HFF-Myc (cell line): ENCODE measurements around the gene COPS7A.

Experiments used
- DNase-seq: peaks from one replicate; pipeline ENCODE4 v3.0.0-alpha.2; 2011; ENCODE audit warnings: low read depth; ENCODE audit errors: extremely low read depth
- H3K4me3 ChIP-seq: replicated peaks from 2 replicates; pipeline ENCODE4 v1.5.1; 2011; ENCODE audit warnings: low read depth, mild to moderate bottlenecking, control low read depth, low read length
- TF ChIP-seq, protein P1 (sequence below): IDR thresholded peaks from 2 replicates; pipeline ENCODE4 v1.5.1; 2012; ENCODE audit warnings: mild to moderate bottlenecking, low read depth, low read length, control low read depth; ENCODE audit errors: missing control alignments

The COPS7A gene

DNA sequence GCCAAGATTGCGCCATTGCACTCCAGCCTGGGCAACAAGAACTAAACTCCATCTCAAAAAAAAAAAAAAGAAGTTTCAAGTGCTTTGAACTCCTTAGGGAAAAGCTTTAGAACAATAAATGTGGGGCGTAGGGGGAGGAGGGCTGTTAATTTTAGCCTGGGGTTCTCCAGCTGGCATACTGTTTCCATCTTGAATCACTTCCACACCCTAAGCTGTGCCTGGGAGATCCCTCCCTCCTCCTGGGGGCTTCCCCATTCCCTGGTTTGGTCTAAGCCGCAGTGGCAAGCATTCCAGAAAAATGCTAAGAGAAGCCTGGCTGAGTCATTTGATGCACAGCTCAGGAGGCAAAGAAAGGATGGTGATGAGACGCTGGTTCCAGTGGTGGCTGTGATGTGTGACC lies 32.4 kb upstream of the COPS7A start:
- TF ChIP-seq, protein P1, sequence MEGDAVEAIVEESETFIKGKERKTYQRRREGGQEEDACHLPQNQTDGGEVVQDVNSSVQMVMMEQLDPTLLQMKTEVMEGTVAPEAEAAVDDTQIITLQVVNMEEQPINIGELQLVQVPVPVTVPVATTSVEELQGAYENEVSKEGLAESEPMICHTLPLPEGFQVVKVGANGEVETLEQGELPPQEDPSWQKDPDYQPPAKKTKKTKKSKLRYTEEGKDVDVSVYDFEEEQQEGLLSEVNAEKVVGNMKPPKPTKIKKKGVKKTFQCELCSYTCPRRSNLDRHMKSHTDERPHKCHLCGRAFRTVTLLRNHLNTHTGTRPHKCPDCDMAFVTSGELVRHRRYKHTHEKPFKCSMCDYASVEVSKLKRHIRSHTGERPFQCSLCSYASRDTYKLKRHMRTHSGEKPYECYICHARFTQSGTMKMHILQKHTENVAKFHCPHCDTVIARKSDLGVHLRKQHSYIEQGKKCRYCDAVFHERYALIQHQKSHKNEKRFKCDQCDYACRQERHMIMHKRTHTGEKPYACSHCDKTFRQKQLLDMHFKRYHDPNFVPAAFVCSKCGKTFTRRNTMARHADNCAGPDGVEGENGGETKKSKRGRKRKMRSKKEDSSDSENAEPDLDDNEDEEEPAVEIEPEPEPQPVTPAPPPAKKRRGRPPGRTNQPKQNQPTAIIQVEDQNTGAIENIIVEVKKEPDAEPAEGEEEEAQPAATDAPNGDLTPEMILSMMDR, result no peak
- no peak overlapping the region for H3K4me3 ChIP-seq
- DNase-seq, result no peak

DNA sequence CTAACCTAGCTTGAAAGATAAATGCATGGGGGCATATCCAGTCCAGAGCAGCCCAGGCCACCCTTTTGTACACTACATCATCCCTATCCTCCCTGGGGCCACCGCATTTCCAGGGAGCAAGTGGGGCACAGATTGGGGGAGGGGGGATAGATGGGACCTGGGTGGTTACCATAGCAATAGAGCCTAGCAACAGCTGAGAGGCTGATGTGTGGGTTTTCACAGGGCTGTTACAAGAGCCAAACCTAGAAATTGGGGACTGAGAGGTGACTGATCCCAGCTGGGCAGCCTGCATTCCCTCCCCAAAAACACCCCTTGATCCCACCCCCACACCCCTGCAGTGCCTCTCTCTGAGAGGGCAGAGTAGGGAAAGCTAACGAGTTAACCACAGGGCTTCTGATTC lies 31.0 kb upstream of the COPS7A start:
- H3K4me3 ChIP-seq, result no peak overlapping the region
- TF ChIP-seq, protein P1, result no peak
- no peak for DNase-seq

DNA sequence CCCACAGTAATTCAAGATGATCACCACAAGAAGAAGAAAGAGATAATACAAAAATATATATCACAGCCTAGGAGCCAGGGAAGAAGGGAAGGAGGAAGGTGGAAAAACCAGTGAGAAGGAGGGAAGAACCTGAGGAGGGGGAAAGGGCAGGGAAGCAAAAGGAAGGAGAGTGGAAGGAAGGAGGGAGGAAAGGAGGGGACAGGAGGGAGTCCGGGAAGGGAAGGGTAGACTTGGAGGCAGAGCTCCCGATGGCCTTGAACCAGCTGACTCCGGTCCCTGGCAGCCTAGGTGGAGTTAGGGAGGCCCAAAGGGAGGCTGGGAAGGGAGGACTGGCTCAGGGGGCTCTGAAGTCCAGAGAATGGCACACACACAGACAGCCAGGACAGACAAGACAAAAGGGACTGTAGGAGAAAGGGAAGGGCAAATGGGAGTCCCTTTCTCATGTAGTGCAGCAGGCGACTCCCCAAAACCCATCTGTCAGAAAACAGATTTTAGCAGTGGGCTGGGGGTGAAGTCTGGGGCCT lies 30.0 kb upstream of the COPS7A start:
- no peak overlapping the region for H3K4me3 ChIP-seq
- TF ChIP-seq, protein P1, result no peak
- DNase-seq, result no peak

DNA sequence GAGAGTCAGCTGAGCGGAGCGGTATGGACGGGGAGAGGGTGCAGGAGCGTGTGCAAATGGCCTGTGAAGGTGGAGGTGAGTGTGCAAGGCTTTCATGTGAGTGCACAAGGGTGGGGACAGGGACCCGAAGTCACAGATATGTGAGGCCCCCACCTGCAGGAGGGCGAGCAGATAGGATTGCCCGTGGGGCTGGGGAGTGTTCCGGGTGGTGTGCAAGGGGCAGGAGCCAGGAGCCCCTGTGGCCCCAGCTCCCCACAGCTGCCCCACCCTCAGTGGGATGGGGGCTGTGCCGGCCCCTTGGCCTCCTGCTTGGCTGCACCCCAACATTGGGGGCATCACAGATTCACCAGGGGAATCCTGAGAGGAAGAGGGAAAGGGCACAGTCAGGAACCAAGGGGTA lies 29.1 kb upstream of the COPS7A start:
- TF ChIP-seq, protein P1, result no peak
- DNase-seq, result no peak
- no peak overlapping the region for H3K4me3 ChIP-seq

DNA sequence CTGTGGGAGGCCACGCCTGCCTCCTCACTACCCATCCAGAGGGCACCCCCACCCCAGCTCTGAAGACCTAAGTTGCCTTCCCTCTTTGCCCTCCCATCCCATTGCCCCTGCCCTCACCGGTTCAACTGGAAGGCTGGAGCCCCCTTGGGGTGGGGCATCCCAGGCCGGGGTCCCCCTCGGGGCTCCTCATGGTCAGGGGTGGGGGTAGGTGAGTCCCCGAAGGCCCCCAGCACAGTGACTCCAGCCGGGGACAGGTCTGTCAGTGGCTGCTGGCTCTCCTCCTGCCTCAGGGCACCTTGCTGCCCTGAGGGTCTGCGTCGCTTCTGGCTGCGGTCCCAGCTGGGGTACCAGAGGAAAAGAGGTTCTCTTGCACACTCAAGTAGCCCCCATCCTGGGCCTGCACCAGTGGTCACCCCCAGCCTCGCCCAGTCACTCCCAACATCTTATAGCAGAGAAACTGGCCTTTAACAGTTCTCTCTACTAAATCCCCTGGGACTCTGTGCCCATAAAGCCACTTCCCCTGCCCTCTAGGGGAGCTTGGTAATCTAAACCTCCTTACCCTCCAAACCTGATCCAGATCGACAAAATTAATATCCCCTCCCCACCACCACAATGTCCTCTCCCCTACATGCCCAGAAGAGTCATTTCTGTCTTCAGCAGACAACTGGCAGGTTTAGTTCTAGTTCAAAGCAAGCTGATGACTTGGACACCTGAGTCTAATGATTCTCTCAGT lies 28.4 kb upstream of the COPS7A start:
- no peak for DNase-seq
- no peak overlapping the region for H3K4me3 ChIP-seq
- TF ChIP-seq, protein P1, result no peak

DNA sequence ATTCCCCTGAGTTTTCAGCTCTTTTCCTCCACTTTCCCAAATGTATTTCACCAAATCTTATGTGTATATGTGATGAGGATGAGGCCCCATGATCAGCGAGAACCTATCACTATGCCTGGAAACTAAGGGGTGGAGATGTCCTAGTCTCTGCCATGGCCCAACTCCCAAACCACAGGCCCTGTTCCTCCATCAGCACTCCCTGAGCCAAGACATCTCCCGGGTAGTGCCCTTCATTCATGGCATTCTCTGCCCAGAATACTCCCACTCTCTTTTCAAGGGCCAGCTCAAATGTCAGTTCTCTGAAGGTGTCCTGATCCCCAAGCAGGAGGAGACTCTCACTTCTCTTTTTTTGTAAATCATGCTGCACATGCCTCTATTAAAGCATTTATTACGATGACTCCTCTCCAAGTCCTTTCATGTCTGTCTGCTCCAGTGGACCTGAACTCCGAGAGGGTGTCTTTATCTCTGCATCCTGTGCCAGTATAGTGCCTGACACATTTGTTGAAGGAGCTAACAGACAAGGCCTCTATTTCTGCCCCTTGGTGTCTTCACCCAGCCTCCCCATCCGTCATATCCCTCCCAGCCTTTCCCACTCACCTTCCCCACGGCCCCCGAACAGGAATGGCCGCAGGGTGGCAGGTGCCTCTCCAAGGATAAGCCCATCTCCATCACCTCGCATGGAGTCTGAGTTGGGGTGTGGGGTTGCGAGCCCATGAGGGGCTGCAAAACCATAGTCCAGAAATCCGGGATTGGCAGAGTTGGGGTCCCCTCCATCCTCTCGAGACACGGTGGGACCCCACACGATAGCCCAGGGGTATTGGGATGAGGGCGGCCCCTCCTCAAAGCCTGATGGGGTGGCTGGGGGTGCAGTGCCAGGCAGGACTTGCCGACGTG lies 26.9 kb upstream of the COPS7A start:
- TF ChIP-seq, protein P1, result no peak
- no peak for DNase-seq
- H3K4me3 ChIP-seq, result no peak overlapping the region
